Measurements from ENCODE around the gene RNFT1.
"Not testable (repeated sequence)": the region's sequence is repeated elsewhere in the genome, so short reads cannot be mapped to it uniquely, and the experiment has no call there.

DNA sequence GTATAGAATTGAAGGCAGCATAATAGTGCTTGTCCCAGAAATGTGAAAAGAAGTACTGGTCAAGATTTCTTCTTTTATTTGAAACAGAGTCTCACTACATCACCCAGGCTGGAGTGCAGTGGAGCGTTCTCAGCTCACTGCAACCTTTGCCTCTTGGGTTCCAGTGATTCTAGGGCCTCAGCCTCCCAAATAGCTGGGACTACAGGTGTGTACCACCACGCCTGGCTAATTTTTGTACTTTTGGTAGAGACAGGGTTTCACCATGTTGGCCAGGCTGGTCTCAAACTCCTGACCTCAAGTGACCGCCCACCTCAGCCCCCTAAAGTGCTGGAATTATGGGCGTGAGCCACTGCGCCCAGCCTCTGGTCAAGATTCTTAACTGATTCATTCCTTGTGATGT lies 43.9 kb downstream of the RNFT1 start:
- TF ChIP-seq, protein P1, sequence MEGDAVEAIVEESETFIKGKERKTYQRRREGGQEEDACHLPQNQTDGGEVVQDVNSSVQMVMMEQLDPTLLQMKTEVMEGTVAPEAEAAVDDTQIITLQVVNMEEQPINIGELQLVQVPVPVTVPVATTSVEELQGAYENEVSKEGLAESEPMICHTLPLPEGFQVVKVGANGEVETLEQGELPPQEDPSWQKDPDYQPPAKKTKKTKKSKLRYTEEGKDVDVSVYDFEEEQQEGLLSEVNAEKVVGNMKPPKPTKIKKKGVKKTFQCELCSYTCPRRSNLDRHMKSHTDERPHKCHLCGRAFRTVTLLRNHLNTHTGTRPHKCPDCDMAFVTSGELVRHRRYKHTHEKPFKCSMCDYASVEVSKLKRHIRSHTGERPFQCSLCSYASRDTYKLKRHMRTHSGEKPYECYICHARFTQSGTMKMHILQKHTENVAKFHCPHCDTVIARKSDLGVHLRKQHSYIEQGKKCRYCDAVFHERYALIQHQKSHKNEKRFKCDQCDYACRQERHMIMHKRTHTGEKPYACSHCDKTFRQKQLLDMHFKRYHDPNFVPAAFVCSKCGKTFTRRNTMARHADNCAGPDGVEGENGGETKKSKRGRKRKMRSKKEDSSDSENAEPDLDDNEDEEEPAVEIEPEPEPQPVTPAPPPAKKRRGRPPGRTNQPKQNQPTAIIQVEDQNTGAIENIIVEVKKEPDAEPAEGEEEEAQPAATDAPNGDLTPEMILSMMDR (conservative IDR thresholded peaks at IDR 0.05; ENCODE audit: low read depth, low read length), result not testable (repeated sequence)
- TF ChIP-seq EZH2phosphoT487 (IDR thresholded peaks at IDR 0.05; ENCODE audit: borderline replicate concordance, low read length), result not testable (repeated sequence)
